Measurements from ENCODE around the gene CPXM2.

The CPXM2 gene

GRCh38 chr10:123729523-123729922 is 162.1 kb downstream of the CPXM2 start:
- no peak for DNase-seq

- no peak for DNase-seq
These were observed 164.8 kb downstream of the CPXM2 start for GRCh38 chr10:123726836-123727235.

- DNase-seq, result no peak
These were observed 165.2 kb downstream of the CPXM2 start for GRCh38 chr10:123726381-123726780.

- DNase-seq, result no peak
These were observed 166.9 kb downstream of the CPXM2 start for GRCh38 chr10:123724747-123725146.

- DNase-seq, result no peak
These were observed 169.3 kb downstream of the CPXM2 start for GRCh38 chr10:123722351-123722750.

GRCh38 chr10:123721441-123722049 is 170.1 kb downstream of the CPXM2 start:
- no peak for DNase-seq

GRCh38 chr10:123720536-123720935 is 171.1 kb downstream of the CPXM2 start:
- no peak for DNase-seq

- DNase-seq, result no peak
These were observed 173.0 kb downstream of the CPXM2 start for GRCh38 chr10:123718544-123719060.

- no peak for DNase-seq
These were observed 174.3 kb downstream of the CPXM2 start for GRCh38 chr10:123717336-123717735.

- no peak for DNase-seq
These were observed 176.1 kb downstream of the CPXM2 start for GRCh38 chr10:123715546-123715945.

- no peak for DNase-seq
These were observed 185.4 kb downstream of the CPXM2 start for GRCh38 chr10:123706236-123706635.

GRCh38 chr10:123704812-123705211 is 186.8 kb downstream of the CPXM2 start:
- no peak for DNase-seq

- no peak for DNase-seq
These were observed 187.5 kb downstream of the CPXM2 start for GRCh38 chr10:123704076-123704475.

- DNase-seq, result no peak
These were observed 188.3 kb downstream of the CPXM2 start for GRCh38 chr10:123703195-123703790.
